ENCODE results near the gene SNRPD3.
A peak's percentile ranks its signal among the peaks of the same experiment; 100 is the strongest.

Gene SNRPD3

DNA sequence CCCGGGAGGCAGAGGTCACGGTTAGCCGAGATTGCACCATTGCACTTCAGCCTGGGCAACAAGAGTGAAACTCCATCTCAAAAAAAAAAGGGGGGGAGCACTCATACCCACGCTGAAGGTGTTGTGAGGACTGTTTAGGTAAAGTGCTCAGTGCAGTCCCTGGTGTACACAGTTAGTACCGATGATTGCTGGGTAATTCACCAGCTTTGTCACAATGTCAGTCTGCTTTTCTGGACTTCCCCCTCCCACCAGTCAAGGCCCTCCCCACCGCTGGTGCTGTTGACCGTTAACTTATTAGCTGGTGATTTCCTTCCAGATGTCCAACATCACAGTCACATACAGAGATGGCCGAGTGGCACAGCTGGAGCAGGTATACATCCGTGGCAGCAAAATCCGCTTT, 11.9 kb downstream of the SNRPD3 start:
- peaks cover 29% of the 10 kb centered on the region for H3K36me3 Mint-ChIP-seq
- H3K4me1 Mint-ChIP-seq: peaks cover 13% of the 10 kb centered on the region
- no peaks in the 10 kb centered on the region for H3K9me3 Mint-ChIP-seq
- H3K27me3 Mint-ChIP-seq: no peaks in the 10 kb centered on the region
- H3K4me3 Mint-ChIP-seq: no peak overlapping the region
- DNase-seq: no peak
- CTCF ChIA-PET: no interaction called here
- no peak overlapping the region for H3K27ac Mint-ChIP-seq

DNA sequence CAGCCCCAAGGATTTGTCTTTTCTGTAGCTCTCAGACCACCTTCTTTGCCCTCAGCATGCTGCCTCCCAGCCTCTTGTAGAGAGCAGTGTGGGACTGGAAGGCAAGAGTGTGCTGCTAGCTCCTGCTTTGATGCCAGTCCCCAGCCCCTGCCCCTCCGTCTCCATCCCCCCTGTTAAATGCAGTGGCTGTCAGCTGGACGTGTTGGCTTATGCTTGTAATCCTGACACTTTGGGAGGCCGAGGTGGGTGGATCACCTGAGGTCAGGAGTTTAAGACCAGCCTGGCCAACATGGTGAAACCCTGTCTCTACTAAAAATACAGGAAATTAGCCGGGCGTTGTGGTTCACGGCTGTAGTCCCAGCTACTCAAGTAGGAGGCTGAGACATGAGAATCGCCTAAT, 15.5 kb downstream of the SNRPD3 start:
- no peaks in the 10 kb centered on the region for H3K4me1 Mint-ChIP-seq
- H3K27ac Mint-ChIP-seq: no peak overlapping the region
- CTCF ChIA-PET: no interaction called here
- DNase-seq: no peak
- peaks cover 39% of the 10 kb centered on the region for H3K36me3 Mint-ChIP-seq
- no peaks in the 10 kb centered on the region for H3K27me3 Mint-ChIP-seq
- H3K9me3 Mint-ChIP-seq: no peaks in the 10 kb centered on the region
- H3K4me3 Mint-ChIP-seq: no peak overlapping the region

DNA sequence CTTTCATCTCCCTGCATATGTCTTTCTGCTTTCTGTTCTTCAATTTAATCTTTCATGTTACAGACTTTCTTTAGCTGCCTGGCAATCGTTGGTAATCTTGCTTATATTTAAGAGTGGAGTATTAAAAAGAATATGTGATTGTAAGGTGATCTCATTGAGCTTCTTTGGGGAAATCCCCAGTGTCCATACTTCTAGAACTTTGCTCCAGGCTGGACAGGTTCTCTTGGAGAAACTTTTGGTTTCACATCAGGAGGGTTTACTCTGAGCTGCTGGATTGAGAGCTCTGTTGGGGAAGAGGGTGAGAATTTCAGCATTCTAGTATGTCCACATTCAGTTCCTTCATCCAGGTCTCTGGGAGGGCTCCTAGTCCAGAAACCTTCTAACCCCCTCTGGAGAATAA, 21.0 kb downstream of the SNRPD3 start:
- Mint-ChIP-seq H3K4me3 (no peak overlapping the region), H3K27ac (no peak overlapping the region), H3K36me3 (peaks cover 27% of the 10 kb centered on the region), H3K4me1 (no peaks in the 10 kb centered on the region), H3K9me3 (no peaks in the 10 kb centered on the region), H3K27me3 (no peaks in the 10 kb centered on the region)
- CTCF ChIA-PET: interaction anchor here (0.7 kb wide), 1 partner anchor 58 kb away, joined by 3 read pairs; no protein-coding TSS in a partner anchor
- no peak for DNase-seq

DNA sequence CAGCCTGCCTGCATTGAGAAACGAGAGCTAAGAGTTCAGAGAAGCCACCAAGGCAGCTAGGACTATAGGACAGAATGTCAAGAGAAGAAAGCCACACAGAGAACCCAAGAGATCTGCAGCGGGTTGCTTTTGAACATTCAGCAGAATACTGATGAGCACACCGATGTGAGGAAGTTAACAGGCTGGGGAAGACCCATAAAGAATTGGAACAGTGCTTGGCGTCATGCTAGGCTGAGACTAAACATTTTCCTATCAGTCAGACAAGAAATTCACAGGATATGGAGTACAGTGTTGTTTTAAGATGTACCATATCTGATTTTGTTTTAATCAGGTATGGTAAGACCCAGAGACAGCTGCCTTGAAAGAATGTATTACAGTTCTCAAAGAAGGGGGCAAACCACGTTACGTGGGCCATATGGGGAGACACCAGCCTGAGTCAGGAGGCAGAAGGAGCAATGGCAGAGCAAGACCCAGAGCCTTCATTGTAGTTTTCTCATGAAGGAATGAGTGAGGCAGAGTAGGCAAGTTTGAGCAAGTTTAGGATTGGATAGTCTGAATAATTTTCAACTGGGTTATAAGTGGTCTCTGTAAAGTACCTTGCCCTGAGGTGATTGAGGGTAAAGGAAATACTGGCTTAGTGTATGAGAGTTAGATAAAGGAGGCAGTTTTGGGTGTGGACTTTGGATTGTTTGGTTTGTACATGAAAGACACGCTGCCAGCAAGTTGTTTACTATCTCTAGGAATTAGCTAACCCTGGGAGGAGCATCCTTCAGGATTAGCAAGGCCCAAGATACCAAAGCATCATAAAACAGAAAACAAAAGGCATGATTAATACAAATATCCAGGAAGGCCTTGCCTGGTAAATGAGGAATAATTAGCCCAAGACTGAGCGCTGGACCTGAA, 22.8 kb downstream of the SNRPD3 start:
- H3K4me1 Mint-ChIP-seq: no peaks in the 10 kb centered on the region
- no peak overlapping the region for H3K27ac Mint-ChIP-seq
- H3K27me3 Mint-ChIP-seq: no peaks in the 10 kb centered on the region
- CTCF ChIA-PET: no interaction called here
- no peak for DNase-seq
- no peak overlapping the region for H3K4me3 Mint-ChIP-seq
- H3K36me3 Mint-ChIP-seq: peaks cover 16% of the 10 kb centered on the region
- H3K9me3 Mint-ChIP-seq: no peaks in the 10 kb centered on the region

DNA sequence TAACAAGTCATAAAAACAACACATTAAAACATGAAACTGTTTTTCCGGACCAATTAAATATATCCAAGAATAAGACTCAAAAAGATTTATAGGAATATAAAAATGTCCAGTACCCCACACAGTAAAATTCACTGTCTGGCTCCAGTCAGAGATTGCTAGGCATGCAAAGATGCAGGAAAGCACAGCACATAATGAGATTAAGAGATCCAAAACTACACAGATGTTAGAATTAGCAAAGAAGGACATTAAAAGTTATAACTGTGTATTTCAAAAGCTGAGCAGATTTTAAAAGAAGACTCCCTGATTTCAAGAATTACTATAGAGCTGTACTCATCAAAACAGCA, 23.4 kb downstream of the SNRPD3 start:
- Mint-ChIP-seq H3K4me1 (no peaks in the 10 kb centered on the region), H3K27me3 (no peaks in the 10 kb centered on the region), H3K9me3 (no peaks in the 10 kb centered on the region), H3K36me3 (peaks cover 16% of the 10 kb centered on the region), H3K27ac (no peak overlapping the region), H3K4me3 (no peak overlapping the region)
- DNase-seq: no peak
- CTCF ChIA-PET: no interaction called here

DNA sequence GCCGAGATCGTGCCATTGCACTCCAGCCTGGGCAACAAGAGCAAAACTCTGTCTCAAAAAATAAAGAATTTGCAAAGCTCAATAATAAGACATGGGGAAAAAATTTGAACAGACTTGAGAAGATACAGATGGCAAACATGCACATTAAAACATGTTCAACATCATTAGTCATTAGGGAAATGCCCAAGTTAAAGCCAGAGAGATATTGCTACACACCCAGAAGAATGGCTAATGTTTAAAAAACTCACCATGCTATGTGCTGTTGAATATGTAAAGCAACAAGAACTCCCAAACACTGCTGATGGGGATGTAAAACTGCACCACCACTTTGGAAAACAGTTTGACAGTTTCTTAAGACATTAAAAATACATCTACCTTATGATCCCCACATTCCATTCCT, 24.5 kb downstream of the SNRPD3 start:
- Mint-ChIP-seq H3K4me1 (peaks cover 2% of the 10 kb centered on the region), H3K36me3 (peaks cover 8% of the 10 kb centered on the region), H3K27ac (no peak overlapping the region), H3K27me3 (no peaks in the 10 kb centered on the region), H3K9me3 (no peaks in the 10 kb centered on the region), H3K4me3 (no peak overlapping the region)
- no peak for DNase-seq
- CTCF ChIA-PET: no interaction called here

DNA sequence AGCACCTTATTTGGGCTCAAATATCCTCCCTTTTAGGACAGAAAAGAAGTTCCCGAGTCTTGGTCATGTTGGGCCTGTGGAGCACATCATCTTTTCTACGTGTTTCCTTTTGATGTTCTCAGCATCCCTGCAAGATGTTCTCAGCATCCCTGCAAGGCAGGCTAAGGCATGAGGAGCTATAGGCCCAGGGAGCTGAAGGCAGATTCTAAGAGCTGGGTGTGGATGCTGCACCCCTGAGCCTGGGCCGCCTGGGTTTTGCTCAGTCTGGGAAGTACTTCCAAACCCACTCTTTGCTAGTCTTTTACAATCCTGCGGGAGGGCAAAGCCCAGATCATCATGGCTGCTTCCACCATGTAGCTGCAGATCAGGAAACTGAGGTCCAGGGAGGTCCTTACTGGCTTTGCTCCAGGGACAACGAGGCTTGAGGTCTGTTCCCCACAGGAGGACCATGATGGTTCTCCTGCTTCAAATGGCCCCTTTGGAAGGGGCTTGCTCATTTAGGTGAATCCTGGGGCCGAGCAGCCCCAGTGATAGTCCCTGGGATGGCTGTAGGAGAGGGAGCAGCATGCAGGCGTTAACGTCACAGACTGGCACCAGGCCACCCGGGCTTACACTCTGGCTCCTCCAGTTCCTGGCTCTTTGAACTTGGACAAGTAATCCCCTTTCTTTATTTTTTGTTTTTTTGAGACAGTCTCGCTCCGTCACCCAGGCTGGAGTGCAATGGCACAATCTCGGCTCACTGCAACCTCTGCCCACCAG, 26.4 kb downstream of the SNRPD3 start:
- DNase-seq: no peak
- no peaks in the 10 kb centered on the region for H3K27me3 Mint-ChIP-seq
- peaks cover 2% of the 10 kb centered on the region for H3K36me3 Mint-ChIP-seq
- CTCF ChIA-PET: no interaction called here
- H3K9me3 Mint-ChIP-seq: no peaks in the 10 kb centered on the region
- H3K4me1 Mint-ChIP-seq: peaks cover 2% of the 10 kb centered on the region
- H3K4me3 Mint-ChIP-seq: no peak overlapping the region
- H3K27ac Mint-ChIP-seq: no peak overlapping the region

DNA sequence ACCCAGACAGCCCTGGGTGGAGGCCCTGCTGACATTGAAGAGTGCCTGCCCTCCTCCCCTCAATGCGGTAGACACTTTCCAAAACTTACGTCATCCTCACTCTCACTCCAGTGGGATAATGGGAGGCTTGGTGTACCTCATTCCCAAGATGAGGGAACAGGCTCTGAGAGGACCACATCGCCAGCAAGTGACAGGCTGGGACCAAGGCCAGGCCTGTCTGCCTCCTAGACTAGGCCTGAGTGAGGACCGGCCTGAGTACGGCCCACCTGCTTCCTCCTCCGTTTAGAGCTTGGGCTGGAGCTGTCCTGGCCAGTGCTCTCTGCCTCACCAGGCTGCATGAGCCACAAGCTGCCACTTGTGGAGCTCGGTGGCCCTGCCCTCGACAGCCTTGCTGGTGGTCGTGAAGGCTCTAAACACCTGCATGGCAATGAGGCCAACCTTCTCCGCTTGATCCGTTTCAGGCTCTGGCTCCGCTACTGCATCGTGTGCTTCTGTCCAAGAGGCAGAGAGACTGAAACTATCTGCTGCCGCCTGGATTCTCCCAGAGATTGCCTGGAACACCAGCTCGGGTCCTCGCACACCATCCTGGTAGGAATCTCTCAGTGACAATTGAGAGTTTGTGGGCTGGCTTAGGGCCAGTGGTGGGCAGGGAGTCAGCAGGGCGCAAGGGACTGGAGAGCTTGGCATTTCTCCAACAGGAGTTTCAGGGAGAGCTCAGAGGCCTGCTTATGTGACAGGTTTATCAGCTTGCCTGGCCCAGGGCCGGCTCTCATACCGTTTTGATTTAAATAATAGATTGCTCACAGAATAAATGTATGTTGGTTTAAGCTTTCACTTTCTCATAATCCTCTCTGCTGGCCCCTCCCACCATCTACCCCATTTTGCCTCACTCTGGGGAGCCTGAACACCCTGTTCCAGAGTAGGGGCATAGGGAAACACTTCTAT, 27.7 kb downstream of the SNRPD3 start:
- CTCF ChIA-PET: interaction anchor here (0.9 kb wide), 1 partner anchor 267 kb away, joined by 3 read pairs; no protein-coding TSS in a partner anchor

DNA sequence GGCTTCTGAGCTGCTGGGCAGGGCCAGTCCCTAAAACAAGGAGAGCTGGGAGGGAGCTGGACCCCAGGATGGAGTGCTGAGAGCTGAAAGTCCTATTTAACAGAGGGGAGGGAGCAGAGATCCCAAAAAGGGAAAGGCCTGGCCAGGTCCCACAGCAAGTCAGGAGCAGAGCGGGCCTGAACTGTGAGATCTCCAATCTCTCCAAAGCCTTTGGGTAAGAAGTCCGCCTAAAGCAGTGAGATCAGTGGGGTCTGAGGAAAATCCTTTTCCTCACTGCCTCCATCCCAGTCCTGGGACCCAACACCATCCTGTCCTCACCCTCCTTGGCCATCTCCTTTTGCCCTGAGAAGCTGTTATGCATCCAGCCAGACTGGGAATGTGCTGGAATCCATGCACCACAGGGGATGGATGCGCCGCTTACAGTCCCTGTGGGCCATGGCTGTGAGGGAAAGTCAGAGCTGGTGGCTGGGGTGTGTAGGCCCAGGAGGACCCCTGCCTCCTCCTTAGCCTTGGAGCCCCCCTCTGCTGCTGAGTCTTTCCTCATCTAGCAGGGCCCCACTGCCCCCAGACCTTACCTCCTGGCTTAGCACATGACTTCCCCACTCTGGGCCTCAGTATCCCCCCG, 28.5 kb downstream of the SNRPD3 start:
- H3K27ac Mint-ChIP-seq: peak overlapping the region; percentile 11
- H3K4me3 Mint-ChIP-seq: no peak overlapping the region
- no peaks in the 10 kb centered on the region for H3K36me3 Mint-ChIP-seq
- H3K4me1 Mint-ChIP-seq: peaks cover 2% of the 10 kb centered on the region
- H3K9me3 Mint-ChIP-seq: no peaks in the 10 kb centered on the region
- CTCF ChIA-PET: interaction anchor here (0.9 kb wide), 1 partner anchor 266 kb away, joined by 3 read pairs; no protein-coding TSS in a partner anchor
- no peak for DNase-seq
- H3K27me3 Mint-ChIP-seq: no peaks in the 10 kb centered on the region

More for the DNA sequence above, 27.7 kb downstream of the SNRPD3 start:
- H3K27ac Mint-ChIP-seq: peak overlapping the region; percentile 11
- H3K36me3 Mint-ChIP-seq: peaks cover 2% of the 10 kb centered on the region
- no peaks in the 10 kb centered on the region for H3K9me3 Mint-ChIP-seq
- no peak overlapping the region for H3K4me3 Mint-ChIP-seq
- H3K27me3 Mint-ChIP-seq: no peaks in the 10 kb centered on the region
- no peak for DNase-seq
- H3K4me1 Mint-ChIP-seq: peaks cover 2% of the 10 kb centered on the region

DNA sequence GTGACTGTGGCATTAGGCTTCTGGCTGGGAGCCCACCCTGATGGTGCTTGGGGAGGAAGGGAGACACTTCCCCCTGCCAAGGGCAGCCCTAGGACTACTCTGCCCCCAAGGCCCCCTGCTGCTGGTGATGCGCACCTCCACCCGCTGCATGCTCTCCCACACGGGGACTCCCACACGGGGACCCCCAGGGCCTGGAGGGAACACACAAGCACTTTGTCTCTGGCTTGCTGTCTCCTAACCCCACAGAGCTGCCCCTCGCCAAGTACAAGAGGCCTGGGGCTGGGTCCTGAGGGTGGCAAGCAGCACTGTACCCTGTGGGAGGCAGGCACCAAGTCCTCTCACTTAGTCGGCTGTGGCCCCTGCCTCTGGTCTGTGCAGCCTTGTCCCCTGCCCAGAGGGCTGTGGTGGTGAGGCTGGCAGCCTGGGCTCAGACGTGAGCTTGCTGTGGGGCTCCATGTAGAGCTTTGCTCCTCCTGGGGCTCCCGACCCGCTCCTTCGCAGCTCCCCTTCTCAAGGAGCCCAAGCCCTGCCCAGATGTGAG, 29.1 kb downstream of the SNRPD3 start:
- no peak overlapping the region for H3K27ac Mint-ChIP-seq
- no peaks in the 10 kb centered on the region for H3K36me3 Mint-ChIP-seq
- no peaks in the 10 kb centered on the region for H3K27me3 Mint-ChIP-seq
- CTCF ChIA-PET: no interaction called here
- no peaks in the 10 kb centered on the region for H3K9me3 Mint-ChIP-seq
- H3K4me3 Mint-ChIP-seq: no peak overlapping the region
- peaks cover 2% of the 10 kb centered on the region for H3K4me1 Mint-ChIP-seq
- DNase-seq: no peak

DNA sequence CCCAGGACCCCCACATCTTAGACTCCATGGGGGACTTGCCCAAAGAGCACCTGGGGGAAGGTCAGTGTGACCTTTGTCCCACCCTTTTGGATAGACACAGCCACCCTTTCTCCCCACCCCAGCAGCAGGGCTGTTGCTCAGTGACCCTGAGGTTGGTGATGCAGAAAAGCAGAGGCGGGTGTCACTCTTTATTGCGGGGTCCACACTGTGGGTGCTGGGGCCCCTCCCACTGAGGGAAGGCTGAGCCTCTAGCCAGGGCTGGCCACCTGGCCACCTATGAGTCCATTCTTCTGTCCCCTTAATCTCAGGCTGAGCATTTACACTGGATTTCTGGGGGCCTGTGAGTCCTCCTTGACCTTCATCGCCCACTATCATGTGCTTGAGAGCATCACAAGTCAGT, 29.7 kb downstream of the SNRPD3 start:
- Mint-ChIP-seq H3K27me3 (peaks cover 3% of the 10 kb centered on the region), H3K9me3 (no peaks in the 10 kb centered on the region), H3K27ac (no peak overlapping the region), H3K4me3 (no peak overlapping the region), H3K4me1 (peaks cover 2% of the 10 kb centered on the region), H3K36me3 (no peaks in the 10 kb centered on the region)
- CTCF ChIA-PET: no interaction called here
- no peak for DNase-seq

DNA sequence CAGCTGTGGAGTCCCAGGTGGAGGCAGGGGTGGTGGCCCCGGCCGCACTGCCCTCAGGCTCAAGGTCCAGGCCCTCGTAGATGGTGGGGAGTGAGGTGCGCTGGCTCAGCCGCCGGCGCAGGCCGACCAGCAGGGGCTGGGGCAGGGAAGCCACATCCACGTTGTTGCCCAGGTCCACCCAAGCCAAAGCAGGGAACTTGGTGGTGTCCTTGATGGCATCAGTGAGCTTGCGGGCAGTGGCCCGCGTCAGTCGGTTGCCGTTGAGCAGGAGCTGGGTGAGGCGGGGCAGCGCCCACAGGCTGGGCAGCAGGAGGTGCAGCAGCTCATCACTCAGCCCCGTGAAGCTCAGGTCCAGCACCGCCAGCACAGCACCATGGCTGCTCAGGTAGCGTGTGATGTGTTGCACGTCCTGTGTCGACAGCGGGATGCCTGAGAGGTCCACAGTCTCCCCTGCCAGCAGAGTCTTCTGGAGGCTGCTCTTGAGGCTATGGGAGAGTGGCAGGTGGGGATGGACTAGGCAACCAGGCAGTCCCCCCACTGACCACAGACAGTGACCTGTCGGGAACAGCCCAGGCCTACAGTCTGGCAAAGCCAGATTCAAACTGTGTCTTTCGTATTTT, 30.2 kb downstream of the SNRPD3 start:
- Mint-ChIP-seq H3K27ac (no peak overlapping the region), H3K27me3 (peaks cover 9% of the 10 kb centered on the region), H3K4me1 (peaks cover 2% of the 10 kb centered on the region), H3K36me3 (no peaks in the 10 kb centered on the region), H3K4me3 (no peak overlapping the region), H3K9me3 (no peaks in the 10 kb centered on the region)
- DNase-seq: no peak
- CTCF ChIA-PET: interaction anchor here (0.7 kb wide), 1 partner anchor 142 kb away, joined by 3 read pairs; no protein-coding TSS in a partner anchor

DNA sequence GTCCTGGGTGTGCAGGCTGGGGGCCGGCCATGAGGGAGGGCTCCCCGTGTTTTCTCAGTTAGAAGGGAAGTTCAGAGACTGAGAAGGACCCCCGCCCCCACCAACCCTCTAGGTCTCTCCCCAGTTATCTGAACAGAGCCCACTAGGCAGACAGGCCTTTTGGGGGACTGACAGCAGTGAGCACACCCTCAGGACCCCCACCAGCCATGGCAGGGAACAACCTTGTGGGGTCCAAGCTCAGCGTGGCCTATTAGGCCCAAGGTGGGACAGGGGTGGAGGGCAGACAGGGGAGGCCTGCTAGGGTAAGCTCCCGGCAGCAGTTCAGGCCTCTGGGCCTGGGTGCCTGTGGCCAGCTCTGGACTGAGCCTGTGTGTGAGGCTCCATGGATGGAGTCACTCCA, 31.5 kb downstream of the SNRPD3 start:
- H3K4me3 Mint-ChIP-seq: no peak overlapping the region
- H3K27me3 Mint-ChIP-seq: peaks cover 21% of the 10 kb centered on the region
- no peaks in the 10 kb centered on the region for H3K9me3 Mint-ChIP-seq
- no peak for DNase-seq
- no peak overlapping the region for H3K27ac Mint-ChIP-seq
- H3K4me1 Mint-ChIP-seq: peaks cover 5% of the 10 kb centered on the region
- H3K36me3 Mint-ChIP-seq: no peaks in the 10 kb centered on the region
- CTCF ChIA-PET: no interaction called here
